Measurements from ENCODE around the gene CSF1.

Gene CSF1

DNA sequence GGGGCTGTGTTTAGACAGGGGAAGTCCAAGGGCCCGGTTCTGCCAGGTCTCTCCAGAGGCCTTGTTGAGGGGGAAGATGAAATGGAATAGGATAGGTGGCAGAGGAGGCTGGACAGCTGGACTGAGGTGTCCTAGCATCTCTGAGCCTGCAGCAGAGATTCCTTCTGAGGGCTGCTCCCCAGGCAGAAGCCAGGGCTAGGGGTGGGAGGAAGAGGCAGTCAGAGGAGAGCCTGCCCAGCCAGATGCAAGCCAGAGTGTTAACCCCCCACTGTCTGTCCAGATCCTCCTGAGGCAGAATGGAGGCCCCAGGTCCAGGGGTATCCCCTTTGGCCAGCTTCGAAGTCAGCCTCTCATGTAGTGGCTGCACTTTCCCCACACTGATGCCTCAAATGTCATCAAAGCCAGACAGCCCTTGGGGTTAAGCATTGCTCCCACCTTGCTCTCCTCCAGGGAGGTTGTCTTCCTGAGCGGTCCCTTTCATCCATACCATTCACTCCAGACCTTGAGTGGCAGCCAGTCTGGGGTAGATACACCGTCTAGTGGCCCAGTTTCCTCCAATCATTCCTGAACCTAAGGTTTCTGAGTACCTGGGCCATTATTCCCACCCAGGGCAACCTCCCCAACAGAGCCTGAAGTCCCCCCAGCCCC is 1.7 kb downstream of the CSF1 start:
- TF ChIP-seq, protein P1, sequence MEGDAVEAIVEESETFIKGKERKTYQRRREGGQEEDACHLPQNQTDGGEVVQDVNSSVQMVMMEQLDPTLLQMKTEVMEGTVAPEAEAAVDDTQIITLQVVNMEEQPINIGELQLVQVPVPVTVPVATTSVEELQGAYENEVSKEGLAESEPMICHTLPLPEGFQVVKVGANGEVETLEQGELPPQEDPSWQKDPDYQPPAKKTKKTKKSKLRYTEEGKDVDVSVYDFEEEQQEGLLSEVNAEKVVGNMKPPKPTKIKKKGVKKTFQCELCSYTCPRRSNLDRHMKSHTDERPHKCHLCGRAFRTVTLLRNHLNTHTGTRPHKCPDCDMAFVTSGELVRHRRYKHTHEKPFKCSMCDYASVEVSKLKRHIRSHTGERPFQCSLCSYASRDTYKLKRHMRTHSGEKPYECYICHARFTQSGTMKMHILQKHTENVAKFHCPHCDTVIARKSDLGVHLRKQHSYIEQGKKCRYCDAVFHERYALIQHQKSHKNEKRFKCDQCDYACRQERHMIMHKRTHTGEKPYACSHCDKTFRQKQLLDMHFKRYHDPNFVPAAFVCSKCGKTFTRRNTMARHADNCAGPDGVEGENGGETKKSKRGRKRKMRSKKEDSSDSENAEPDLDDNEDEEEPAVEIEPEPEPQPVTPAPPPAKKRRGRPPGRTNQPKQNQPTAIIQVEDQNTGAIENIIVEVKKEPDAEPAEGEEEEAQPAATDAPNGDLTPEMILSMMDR (conservative IDR thresholded peaks at IDR 0.05), result no peak
- TF ChIP-seq ZFX (IDR thresholded peaks at IDR 0.05), result no peak
- no peak overlapping the region for H3K27ac ChIP-seq

- no peak overlapping the region for H3K27ac ChIP-seq
- no peak for TF ChIP-seq ZFX (IDR thresholded peaks at IDR 0.05)
- TF ChIP-seq, protein P1 (conservative IDR thresholded peaks at IDR 0.05), result no peak
Observed at GRCh38 chr1:109912873-109913272, 2.2 kb downstream of the CSF1 start.

GRCh38 chr1:109913360-109913879 is 2.8 kb downstream of the CSF1 start:
- no peak overlapping the region for H3K27ac ChIP-seq
- TF ChIP-seq, protein P1 (conservative IDR thresholded peaks at IDR 0.05), result no peak
- TF ChIP-seq ZFX (IDR thresholded peaks at IDR 0.05), result no peak

GRCh38 chr1:109914587-109915240 is 4.1 kb downstream of the CSF1 start:
- no peak overlapping the region for H3K27ac ChIP-seq
- TF ChIP-seq, protein P1 (conservative IDR thresholded peaks at IDR 0.05), result no peak
- TF ChIP-seq ZFX (IDR thresholded peaks at IDR 0.05), result no peak

GRCh38 chr1:109917051-109917767 is 6.6 kb downstream of the CSF1 start:
- peak overlapping the region; percentile 8; the same call in 1 of the 2 replicates for H3K27ac ChIP-seq
- TF ChIP-seq, protein P1 (conservative IDR thresholded peaks at IDR 0.05), result no peak
- TF ChIP-seq ZFX (IDR thresholded peaks at IDR 0.05), result no peak

DNA sequence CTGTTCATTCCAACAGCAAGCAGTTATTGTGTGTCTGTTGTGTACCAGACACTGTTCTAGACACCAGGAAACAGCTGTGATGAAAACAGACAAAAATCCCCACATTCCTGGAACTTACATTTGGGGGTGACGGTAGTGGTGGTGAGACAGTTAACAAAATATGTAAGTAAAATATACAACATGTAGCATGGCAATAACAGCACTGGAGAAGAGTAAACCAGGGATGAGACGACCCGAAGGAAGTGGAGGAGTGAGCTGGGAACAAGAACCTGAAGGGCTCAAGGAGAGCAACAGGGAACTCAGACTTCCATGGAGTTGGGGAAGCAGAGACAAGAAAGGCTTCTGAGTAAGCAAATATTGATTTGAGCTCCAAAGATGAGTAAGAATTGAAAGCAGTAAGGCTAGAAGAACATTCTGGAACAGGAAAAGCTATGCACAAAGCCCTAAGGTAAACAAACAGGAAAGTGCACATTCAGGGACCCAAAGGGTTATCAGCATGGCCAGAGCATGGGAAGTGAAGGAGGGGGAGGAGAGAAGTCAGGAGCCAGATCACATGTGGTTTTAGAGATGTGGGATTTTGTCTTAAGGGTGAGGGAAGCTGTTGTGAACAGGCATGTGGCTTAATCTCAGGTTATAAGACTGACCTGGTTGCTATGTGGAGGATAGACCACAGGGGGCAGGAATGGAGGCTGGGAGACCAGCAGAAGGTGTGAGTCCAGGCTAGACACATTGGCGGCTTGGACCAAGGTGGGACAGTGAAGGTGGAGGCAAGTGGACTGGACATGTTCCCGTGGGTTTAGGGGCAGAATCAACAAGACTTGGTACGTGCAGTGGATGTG is 7.3 kb downstream of the CSF1 start:
- TF ChIP-seq, protein P1 (conservative IDR thresholded peaks at IDR 0.05), result no peak; the same call in 1 of the 2 replicates
- TF ChIP-seq ZFX (IDR thresholded peaks at IDR 0.05), result no peak
- H3K27ac ChIP-seq, result peak overlapping the region; percentile 8; the same call in 1 of the 2 replicates
